ENCODE results near the gene TENM4. TPM values are rescaled to one million over a fixed set of nuclear protein-coding genes. Genes with fewer than 3 reads are reported as not detected.

Gene TENM4
- total and polyA plus RNA-seq, 2 of the 13 experiments (the other 11 are each of a cell fraction or from before 2014, with no cell fraction given) = not detected

DNA sequence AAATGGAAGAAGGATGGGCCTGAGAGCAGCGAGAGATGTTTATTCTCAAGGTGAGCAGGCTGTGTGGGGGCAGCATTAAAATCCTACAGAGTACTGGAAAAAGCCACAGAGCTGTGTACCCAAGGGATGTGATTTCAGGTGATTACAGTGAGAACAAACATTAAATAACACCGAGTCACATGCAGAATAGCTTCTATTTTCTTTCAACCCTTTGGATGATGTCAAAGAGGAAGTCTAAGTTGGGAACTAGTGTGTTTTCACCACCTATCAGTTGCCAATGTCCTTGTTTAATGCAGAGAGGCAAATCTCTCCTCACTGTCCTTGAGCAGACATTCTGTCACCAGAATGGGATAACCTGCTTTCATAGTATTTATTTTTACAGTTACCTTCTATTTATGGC is 486.6 kb downstream of the TENM4 start (continued):
- no peak for TF ChIP-seq ZNF280D (CRISPR knock-in tag; IDR thresholded peaks at IDR 0.05)
- TF ChIP-seq FOXM1 (CRISPR knock-in tag; IDR thresholded peaks at IDR 0.05) = no peak
- no peak for TF ChIP-seq ATF1 (CRISPR knock-in tag; IDR thresholded peaks at IDR 0.05)
- no peak for TF ChIP-seq ZBTB4 (CRISPR knock-in tag; IDR thresholded peaks at IDR 0.05; ENCODE audit: borderline replicate concordance)

- no peaks in the 10 kb centered on the region for H3K36me3 ChIP-seq (replicated peaks in 1 of 2; ENCODE audit: control insufficient read depth in 1 of 2, insufficient read depth in 2 of 2, low read length in 2 of 2)
- H3K27me3 ChIP-seq (ENCODE audit: control insufficient read depth in 1 of 2, insufficient read depth in 2 of 2, low read length in 2 of 2) = peaks cover 2 to 6% of the 10 kb centered on the region in 2 experiments; a peak in 2 of 5 replicates
- no peak overlapping the region for H3K9ac ChIP-seq (ENCODE audit: insufficient read depth, low read depth, low read length)
- no peaks in the 10 kb centered on the region for H3K9me3 ChIP-seq (ENCODE audit: low read length)
- TF ChIP-seq BRD4 (CRISPR knock-in tag; IDR thresholded peaks at IDR 0.05) = no peak
- no peak for TF ChIP-seq ERF (CRISPR knock-in tag; IDR thresholded peaks at IDR 0.05)
- ATAC-seq (no peak), DNase-seq (ENCODE audit: low spot score) (no peak), FAIRE-seq (no peak)
- no peaks in the 10 kb centered on the region for H4K20me1 ChIP-seq (ENCODE audit: insufficient read depth, low read length)
- no peaks in the 10 kb centered on the region for H3K79me2 ChIP-seq (ENCODE audit: insufficient read depth, low read length)
- no TSS peak for BruUV-seq (replicated peaks)
- 26% methylated on average over 4 of the region's 4 CpGs for WGBS (ENCODE audit: low lambda C conversion rate)
- no peaks in the 10 kb centered on the region for H3K4me1 ChIP-seq (ENCODE audit: insufficient read depth, low read length)
- in situ Hi-C loops (cut with HindIII; ENCODE audit: extremely low pct_ligation_motif_present, low pct_unique_long_range_greater_than_20kb) (no loop called here), intact Hi-C loops (cut with micrococcal nuclease; ENCODE audit: unreplicated experiment) (no loop called here)
- ChIA-PET CTCF (ENCODE audit: low intra/inter-chr PET ratio, low total read pairs) (no interaction called here), POLR2A (no interaction called here)
- H3K27ac ChIP-seq (ENCODE audit: extremely low read length, insufficient read depth, low read length) = no peak overlapping the region
- H3K4me2 ChIP-seq (ENCODE audit: low read depth, low read length) = no peak overlapping the region
- no peak overlapping the region for H3K4me3 ChIP-seq (replicated peaks in 1 of 3; ENCODE audit: insufficient read depth in 1 of 3, low read depth in 2 of 3, low read length in 3 of 3)
- H2AFZ ChIP-seq (ENCODE audit: low read length) = no peak overlapping the region
Measured at GRCh38 chr11:78952890-78953289, 487.9 kb downstream of the TENM4 start.

Data from HepG2 (cell line).